Stimulated activated CD8-positive, alpha-beta memory T cell treated with anti-CD3 and anti-CD28 coated beads, Interleukin-15, amount 100 ng/mL, for 48 hours (primary cell): ENCODE measurements around the gene DTNB.
"Not testable (repeated sequence)": the region's sequence is repeated elsewhere in the genome, so short reads cannot be mapped to it uniquely, and the experiment has no call there.

ENCODE experiments used
- DNase-seq, 2 donors: peaks; one replicate each; pipeline ENCODE4 v3.0.0-alpha.2; 2020; ENCODE audit warnings: low read depth in 2 of 2

The DTNB gene

DNA sequence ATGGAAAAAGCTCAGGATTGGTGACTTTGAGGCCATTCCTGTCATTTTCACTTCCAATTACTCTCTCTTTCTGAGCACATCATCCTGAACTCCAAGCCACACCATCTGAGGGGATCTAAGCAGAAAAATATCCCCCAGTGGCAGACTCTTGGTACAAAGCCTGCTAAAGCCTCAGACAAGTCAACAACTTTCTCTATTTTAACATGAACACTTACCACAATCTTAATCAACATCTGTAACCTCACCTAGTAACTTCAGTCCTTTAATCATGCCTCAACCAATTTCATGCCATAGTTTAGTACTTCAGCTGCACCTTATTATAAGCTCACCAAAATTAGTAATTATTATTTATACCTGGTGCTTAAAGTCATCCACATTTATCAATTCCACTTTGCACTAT, 128.9 kb downstream of the DTNB start:
- no peak for DNase-seq

DNA sequence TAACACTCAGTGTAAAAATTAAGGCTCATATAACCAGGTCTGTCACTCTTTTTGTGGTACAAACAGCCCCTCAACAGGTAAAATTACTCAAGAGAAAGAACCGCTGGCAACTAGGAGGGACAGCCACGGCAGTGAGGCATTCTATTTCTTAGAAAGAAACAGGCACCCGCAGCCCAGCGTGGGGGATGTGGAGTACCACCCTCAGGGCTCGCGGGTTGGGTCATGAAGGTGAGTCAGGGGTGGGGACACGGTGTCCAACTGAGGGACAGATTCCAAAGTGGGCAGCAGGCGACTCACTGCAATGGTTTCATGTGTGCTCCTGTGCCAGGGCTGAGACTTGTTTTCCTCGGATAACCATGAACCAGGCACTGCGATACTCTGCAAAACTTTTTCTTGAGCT, 129.4 kb downstream of the DTNB start:
- peak in 1 of 2 donors; percentile 21 for DNase-seq

DNA sequence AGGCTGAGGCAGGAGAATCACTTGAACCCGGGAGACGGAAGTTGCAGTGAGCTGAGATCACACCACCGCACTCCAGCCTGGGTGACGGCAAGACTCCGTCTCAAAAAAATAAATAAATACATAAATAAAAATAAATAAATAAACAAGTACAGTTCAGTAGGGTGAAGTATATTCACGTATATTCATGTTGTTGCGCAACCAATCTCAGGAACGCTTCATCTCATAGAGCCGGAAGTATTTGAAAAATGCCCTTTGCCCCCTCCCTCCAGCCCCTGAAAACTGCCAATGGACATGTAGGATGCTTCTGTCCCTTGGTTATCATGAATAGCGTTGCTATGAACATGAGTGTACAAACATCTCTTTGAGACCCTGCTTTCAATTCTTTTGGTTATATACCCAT, 132.0 kb downstream of the DTNB start:
- no peak for DNase-seq

DNA sequence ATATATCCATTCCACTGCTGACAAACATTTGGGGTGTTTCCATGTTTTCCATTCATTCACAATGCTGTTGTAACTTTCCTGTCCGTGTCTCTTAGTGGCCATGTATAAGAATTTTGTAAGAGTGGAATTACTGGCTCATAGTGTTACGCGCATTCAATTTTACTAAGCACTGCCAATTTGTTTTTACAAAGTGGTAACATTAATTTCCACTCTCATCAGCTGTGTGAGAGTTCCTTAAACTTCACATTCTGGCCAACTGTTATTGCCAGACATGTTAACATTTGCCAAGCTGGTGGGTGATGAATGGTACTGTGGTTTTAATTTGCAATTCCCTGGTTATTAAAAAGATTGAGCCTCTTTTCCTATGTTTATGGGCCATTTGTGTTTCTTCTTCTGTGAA, 134.2 kb downstream of the DTNB start:
- DNase-seq, result no peak

DNA sequence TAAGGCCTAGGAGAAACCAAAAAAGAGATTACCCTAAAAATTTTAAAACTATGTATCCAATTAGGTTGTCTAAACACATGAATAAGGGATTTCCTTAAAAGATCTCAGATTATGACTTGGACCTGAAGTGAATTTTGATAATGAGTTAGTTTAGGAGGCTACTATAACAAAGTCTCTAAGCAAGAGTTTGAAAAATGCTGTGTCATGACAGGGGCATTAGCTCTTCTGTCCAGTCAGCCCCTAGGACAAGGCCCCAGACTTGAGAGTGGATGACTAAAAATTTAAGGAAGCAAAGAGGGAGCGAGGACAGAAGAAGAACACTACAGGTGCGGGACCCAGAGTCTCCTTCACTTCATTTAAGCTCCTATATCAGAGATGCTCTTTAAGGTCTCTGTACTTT, 135.9 kb downstream of the DTNB start:
- DNase-seq, result no peak

DNA sequence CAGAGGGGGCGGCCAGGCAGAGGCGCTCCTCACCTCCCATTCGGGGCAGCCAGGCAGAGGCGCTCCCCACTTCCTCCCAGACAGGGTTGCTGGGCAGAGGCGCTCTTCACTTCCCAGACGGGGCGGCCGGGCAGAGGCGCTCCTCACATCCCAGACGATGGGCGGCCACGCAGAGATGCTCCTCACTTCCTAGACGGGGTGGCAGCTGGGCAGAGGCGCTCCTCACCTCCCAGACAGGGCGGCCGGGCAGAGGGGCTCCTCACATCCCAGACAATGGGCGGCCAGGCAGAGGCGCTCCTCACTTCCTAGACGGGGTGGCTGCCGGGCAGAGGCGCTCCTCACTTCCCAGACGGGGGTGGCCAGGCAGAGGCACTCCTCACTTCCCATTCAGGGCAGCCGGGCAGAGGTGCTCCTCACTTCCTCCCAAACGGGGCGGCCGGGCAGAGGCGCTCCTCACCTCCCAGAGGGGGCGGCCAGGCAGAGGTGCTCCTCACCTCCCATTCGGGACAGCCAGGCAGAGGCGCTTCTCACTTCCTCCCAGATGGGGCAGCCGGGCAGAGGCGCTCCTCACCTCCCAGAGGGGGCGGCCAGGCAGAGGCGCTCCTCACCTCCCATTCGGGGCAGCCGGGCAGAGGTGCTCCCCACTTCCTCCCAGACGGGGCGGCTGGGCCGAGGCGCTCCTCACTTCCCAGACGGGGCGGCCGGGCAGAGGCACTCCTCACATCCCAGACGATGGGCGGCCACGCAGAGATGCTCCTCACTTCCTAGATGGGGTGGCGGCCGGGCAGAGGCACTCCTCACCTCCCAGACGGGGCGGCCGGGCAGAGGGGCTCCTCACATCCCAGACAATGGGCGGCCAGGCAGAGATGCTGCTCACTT, 137.7 kb downstream of the DTNB start:
- DNase-seq, result not testable (repeated sequence)

DNA sequence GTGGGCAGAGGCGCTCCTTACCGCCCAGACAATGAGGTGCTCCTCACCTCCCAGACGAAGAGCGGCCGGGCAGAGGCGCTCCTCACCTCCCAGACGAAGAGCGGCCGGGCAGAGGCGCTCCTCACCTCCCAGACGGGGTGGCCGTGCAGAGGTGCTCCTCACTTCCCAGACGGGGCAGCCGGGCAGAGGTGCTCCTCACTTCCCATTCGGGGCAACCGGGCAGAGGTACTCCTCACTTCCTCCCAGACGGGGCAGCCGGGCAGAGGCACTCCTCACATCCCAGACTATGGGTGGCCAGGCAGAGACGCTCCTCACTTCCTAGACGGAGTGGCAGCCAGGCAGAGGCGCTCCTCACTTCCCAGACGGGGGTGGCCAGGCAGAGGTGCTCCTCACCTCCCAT, 138.4 kb downstream of the DTNB start:
- not testable (repeated sequence) for DNase-seq

DNA sequence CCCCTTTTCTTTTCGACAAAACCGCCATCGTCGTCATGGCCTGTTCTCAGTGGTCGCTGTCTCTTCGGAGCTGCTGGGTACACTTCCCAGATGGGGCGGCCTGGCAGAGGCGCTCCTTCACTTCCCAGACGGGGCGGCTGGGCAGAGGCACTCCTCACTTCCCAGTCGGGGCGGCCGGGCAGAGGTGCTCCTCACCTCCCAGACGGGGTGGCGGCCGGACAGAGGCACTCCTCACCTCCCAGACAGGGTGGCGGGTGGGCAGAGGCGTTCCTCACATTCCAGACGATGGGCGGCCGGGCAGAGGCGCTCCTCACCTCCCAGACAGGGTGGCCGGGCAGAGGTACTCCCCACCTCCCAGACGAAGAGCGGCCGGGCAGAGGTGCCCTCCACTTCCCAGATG, 138.9 kb downstream of the DTNB start:
- DNase-seq, result no peak

DNA sequence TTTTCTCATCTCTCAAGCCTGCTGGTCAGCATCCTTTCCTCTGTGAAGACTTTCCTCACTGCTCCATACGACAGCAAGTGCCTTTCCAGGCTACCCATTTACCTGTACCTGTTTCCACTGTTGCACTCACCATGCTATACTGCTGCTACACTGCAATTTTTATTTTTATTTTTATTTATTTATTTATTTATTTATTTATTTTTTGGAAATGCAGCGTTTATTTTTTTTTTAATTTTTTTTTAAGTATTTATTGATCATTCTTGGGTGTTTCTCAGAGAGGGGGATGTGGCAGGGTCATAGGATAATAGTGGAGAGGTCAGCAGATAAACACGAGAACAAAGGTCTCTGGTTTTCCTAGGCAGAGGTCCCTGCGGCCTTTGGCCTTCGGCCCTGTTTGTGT, 139.6 kb downstream of the DTNB start:
- DNase-seq, result not testable (repeated sequence)

DNA sequence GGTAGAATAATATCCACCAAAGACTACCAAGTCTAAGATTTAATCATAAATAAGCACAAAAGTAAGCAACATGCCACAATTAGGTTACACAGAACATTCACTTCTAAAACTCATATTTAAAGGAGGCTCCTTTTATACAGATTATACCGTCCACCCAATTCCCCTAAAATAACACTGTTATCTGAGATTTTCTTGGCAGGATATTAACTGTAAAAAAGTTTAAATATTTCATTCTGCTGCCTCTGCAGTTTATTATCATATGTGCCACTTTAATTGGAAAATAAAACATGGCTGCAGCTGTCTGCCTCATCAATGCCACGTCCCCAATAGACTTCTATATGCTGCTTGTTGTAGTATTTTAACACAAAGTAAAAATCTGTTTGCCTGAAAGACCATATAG, 140.9 kb downstream of the DTNB start:
- no peak for DNase-seq

DNA sequence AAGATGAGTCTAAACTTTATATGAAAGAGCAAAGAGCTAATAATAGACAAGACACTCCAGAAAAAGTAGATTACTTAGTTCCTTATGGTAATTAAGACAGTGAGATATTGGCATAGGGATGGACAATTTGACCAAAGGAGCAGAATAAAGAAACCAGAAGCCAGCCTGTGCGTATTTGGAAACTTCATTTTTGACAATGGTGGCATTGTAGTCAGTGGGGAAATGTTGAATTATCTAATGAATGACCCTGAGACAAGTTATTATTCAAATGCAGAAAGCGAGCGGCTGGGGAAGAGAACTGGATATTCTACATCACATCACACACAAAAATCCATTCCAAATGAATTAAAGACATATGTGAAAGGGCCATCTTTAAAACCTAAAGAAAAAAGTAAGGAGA, 144.3 kb downstream of the DTNB start:
- no peak for DNase-seq

DNA sequence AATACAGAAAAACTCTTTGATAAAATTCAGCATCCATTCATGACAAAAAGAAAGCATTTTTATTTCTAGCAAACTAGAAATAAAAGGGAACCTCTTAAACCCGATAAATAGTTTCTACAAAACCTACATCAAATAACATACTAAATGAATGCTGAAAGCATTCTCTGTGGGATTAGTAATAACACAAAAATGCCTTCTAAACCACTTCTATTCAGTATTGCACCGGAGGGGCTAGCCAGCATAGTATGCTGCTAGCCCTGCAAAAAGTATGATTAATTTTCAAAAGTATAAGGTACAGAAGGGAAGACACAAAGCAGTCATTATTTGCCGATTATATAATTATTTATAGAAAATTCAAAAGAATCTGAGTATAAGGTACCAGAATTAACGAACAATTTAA, 145.2 kb downstream of the DTNB start:
- DNase-seq, result no peak

DNA sequence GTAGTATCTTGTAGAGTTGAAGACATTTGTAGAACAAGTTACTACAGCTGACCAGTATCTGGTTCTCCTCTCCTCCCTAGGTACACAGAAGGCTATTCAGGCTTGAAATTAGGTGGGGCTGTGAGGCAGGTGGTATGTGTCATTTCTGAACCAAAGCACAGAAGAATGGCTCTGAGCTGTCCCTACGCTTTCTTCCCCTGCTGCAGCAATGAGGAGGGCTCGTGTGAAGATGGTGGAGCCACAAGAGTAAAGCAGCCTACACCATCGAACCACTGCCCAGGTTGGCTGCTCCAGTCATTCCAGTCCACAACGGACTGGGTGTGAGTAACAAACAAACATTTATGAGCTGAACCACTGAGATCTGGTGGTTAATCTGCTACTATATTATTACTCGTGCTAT, 148.9 kb downstream of the DTNB start:
- no peak for DNase-seq

DNA sequence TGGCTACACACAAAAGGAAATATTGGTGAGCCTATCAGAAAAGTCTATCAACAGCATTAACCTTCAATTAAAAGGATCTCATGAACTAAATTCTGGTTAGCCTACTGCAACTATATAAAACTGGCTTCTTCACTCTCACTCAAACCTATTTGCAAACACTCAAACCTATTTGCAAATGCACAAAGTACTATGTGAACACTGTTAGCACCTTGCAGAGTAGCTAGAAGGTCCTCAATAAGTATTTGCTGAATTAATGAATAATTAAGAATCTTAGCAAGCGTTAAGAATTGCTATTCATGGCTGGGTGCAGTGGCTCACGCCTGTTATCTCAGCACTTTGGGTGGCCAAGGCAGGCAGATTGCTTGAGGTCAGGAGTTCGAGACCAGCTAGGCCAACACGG, 150.3 kb downstream of the DTNB start:
- DNase-seq, result no peak

DNA sequence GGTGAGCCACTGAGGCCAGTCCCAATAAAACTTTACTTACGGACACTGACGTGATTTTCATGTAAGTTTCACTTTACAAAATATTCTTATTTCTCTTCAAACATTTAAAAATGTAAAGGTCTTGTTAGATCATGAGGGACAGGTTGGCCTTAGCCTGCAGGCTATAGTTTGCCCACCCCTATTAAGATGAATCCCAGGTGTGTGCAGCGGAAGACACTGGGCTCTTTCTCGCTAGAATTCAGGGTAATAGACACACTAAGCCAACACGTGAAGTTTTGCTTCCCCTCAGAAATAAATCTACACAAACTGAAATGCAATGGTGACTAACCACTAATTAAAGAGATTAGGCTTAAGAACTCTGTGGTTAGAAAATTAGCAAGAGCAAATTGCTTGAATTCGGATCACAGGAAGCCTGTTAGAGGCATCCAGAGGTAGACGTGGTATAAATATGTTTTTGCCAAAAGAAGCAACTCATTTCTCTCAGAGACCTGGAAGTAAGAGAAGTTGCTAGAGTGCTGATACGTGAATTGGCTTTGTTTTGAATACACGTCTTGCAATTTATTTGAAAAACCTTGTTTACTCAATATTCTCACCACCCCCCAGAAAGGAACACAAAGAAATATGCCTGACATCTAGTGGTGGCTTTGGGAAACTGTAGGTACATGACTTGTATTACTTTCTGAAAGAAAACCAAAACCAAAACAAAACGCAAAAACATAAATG, 151.6 kb downstream of the DTNB start:
- DNase-seq, result peak in 1 of 2 donors; percentile 8

DNA sequence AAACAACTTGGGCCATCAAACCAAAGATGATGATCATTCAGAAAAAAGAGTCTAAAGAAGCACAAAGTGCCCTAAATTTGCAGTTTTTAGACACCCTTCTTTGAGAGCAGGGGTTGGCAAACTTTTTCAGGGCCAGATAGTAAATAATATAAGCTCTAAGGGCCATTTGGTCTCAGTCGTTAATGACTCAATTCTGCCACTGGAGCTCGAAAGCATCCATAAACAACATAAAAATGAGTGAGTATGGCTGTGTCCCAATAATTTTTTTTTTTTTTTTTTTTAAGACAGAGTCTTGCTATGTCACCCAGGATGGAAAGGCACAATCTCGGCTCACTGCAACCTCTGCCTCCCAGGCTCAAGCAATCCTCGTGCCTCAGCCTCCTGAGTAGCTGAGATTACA, 152.3 kb downstream of the DTNB start:
- DNase-seq, result no peak

DNA sequence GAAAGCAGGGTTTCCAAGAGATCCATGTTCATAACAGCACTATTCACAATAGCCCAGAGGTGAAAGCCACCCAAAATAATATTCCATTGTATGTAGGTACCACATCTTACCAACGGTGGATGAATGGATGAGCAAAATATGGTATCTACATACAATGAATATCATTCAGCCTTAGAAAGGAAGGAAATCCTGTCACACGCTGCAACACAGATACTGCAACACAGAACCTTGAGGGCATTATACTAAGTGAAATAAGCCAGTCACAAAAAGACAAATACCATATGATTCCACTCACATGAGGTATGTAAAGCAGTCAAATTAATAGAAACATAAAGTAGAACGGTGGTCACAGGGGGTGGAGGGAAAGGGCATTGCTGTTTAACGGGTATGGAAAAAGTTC, 155.7 kb downstream of the DTNB start:
- no peak for DNase-seq

DNA sequence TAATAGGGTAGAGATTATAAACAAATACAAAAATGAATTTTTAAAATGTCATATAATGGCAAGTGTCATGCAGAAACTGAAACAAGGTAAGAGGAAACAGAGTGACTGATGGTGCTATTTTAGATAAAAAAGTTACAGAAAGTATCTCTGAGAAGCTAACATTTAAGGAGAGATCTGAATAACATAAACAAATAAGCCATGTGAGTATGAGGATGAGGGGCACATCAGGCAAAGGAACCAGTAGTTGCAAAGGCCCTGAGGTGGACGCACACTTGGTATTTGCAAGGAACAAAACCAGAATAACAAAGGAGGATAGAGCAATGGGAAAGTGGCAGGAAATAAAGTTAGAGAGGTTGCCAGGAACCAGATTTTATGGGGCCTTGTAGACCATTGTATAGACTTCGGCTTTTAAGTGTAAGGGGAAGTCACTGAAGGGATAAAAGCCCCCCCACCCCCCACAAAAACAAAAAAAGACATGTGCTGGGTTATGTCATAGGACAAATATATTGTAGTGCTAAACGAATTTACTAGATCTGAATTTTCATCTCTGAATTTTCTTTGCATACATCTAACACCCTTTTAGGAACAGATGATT, 159.2 kb downstream of the DTNB start:
- no peak for DNase-seq

DNA sequence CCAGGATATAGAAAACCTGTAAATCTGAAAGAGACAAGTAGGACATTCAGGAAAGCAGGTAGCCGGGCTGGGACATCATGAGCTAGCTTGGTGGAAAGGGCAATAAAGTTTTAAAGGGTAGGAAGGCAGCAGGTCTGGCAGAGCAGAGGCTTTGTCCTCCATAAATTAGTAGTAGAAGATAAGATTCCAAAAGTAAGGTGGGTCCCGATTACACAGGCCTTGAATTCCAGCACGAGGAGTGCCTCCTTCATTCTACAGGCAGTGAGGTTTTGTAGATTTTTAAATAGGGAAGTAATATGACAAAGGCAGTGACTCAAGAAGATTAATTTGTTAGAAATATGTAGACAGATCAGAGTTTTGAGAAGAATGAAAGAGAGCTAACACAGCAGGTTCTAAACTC, 160.7 kb downstream of the DTNB start:
- no peak for DNase-seq

DNA sequence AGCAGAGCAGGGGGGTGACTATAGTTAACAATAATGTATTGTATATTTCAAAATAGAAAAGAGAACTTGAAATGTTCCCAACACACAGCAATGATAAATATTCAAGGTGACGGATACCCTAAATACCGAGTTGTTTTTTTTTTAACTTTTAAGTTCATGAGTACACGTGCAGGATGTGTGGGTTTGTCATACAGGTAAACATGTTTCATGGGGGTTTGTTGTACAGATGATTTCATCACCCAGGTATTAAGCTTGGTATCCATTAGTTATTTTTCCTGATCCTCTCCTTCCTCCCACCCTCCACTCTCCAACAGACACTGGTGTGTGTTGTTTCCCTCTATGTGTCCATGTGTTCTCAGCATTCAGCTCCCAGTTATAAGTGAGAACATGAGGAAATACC, 167.2 kb downstream of the DTNB start:
- no peak for DNase-seq

DNA sequence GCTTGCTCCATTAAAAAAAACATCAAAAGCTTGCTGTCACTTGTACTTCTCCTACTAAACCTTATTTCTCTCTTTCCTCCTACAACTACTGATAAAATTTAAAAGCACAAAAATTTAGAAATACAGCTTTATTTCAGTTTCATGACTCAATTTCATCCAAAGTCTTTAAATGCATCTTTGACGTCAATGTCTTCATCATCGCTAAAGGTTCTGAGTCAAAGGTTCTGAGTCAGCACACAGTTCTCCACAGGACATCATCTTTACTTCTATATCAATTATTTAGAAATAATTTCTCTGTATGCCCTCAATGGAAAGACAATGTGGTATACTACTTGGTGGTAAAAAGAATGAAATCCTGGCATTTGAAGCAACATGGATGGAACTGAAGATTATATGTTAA, 167.8 kb downstream of the DTNB start:
- DNase-seq, result no peak

DNA sequence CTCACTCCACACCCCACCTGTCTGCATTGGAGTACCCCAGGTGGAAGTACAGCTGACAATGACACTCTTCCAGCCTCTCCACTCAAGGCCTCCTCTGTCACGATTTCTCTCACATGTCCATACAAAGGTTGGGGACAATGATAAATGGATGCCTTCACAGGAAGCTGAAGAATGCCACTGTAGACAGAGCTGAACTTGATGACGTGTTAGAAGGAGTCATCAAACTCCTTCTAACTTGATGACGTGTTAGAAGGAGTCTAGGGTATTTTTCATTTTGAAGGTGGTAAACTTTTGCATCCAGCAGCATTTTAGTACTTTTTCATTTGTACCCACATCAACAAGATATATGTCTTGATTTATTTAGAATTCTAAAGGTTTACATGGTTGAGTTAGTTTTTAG, 168.2 kb downstream of the DTNB start:
- DNase-seq, result no peak

DNA sequence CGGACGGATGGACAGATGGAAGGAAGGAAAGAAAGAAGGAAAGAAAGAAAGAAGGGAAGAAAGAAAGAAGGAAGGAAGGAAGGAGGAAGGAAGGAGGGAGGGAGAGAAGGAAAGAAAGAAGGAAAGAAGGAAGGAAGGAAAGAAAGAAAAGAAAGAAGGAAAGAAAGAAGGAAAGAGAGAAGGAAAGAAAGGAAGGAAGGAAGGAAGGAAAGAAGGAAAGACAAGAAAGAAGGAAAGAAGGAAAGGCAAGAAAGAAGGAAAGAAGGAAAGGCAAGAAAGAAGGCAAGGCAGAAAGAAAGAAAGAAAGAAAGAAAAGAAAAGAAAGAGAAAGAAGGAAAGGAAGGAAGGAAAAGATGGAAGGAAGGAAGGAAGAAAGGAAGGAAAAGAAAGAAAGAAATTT, 169.1 kb downstream of the DTNB start:
- DNase-seq, result no peak
